ENCODE data around the gene DEPDC5. TPM values are rescaled to one million over a fixed set of nuclear protein-coding genes. Genes with fewer than 3 reads are reported as not detected.

The DEPDC5 gene
- total RNA-seq, 4 donors from 2014 or later, result 11.5 to 20.6 (median 13.8) TPM

DNA sequence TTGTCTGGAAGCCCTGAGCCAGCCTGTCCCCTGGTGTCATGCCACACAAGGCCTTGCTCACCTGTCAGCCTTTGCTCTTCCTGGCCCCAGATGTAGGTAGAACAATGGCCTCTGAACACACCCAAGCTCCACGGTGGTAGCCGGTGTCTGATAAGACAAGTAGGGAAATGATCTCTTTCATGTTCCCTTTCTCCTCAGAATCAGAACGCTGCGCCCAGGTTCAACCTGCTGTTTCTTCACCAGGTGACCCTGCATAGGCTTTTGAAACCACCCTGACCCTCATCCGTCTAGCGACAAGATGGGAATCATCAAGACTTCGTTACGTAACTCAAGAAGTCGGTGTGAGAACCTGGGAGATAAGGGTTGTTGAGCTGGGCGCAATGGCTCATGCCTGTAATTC is 161.8 kb downstream of the DEPDC5 start:
- TF ChIP-seq, protein P1, sequence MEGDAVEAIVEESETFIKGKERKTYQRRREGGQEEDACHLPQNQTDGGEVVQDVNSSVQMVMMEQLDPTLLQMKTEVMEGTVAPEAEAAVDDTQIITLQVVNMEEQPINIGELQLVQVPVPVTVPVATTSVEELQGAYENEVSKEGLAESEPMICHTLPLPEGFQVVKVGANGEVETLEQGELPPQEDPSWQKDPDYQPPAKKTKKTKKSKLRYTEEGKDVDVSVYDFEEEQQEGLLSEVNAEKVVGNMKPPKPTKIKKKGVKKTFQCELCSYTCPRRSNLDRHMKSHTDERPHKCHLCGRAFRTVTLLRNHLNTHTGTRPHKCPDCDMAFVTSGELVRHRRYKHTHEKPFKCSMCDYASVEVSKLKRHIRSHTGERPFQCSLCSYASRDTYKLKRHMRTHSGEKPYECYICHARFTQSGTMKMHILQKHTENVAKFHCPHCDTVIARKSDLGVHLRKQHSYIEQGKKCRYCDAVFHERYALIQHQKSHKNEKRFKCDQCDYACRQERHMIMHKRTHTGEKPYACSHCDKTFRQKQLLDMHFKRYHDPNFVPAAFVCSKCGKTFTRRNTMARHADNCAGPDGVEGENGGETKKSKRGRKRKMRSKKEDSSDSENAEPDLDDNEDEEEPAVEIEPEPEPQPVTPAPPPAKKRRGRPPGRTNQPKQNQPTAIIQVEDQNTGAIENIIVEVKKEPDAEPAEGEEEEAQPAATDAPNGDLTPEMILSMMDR (IDR thresholded peaks at IDR 0.05), result no peak
- ATAC-seq (ENCODE audit: low FRiP score) (no peak), DNase-seq (ENCODE audit: low spot score) (no peak)

DNA sequence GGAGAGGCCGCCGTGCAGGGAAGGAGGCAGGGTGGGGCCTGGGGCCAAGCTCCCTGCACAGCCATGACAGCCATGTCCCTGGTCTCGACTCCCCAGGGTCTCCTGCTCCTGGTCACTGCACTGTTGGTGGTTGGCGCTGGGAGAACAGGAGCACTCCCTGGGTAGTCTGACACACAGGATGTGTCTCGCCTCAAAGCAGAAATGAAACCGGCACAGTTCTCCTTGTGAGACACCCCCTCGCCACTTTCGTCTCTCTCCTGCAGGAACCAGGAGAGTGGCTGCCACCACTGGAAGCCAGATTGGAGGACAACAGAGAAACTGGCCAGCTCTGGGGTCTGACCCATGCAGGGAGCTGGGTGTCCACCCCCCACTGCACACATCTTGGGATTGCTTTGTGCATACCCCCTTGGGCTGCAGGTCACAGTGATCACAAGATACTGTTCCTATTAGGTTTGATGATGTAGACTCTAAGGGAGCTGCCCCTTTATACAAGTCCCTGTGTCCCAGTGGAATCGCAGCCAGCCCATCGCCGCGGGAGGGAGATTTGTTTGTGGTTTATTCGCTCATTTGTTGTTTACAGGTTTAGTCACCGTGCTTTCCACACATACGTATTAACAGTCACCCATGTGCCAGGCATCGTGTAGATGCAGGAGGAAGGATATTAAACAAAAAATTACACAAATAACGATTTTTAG is 163.6 kb downstream of the DEPDC5 start:
- TF ChIP-seq, protein P1 (IDR thresholded peaks at IDR 0.05), result no peak
- DNase-seq (ENCODE audit: low spot score), result no peak
- no peak for ATAC-seq (ENCODE audit: low FRiP score)

DNA sequence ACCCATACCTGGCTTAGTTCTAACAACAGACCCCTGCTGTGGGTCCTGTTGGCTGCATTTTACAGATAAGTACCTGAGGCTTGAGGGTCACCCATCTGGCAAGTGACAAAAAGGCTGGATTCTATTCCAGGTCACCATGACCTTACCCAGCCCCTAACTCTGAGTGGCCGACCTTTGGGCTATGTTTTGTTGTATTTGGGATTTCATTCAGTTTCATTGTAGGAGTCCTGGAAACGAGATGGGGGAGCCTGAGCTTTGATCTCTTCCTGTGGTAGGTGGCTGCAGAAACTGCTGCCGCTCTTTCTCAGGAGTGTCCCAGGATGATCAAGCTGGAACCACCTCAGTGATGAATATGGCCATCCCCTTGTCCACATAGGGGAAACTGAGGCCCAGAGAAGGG is 165.9 kb downstream of the DEPDC5 start:
- ATAC-seq (ENCODE audit: low FRiP score) (no peak), DNase-seq (ENCODE audit: low spot score) (no peak)
- TF ChIP-seq, protein P1 (IDR thresholded peaks at IDR 0.05), result no peak

DNA sequence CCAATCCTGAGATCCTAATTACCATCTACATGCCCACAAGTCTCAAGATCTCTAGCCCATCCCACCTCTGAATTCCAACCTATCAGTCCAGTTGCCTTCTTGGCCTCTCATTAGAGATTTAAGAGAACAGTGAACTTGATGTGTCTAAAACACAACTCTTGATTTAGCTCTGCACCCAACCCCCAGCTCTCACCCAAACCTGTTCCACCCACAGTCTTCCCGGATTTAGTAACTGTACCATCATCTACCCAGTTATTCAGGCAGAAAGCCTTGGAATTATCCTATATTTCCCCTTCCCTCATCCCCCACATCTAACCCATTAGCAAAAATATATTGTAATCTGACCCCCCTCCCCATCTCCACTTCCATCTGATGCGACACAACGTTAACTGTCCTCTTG is 166.5 kb downstream of the DEPDC5 start:
- TF ChIP-seq, protein P1 (IDR thresholded peaks at IDR 0.05), result no peak
- ATAC-seq (ENCODE audit: low FRiP score), result no peak
- no peak for DNase-seq (ENCODE audit: low spot score)

DNA sequence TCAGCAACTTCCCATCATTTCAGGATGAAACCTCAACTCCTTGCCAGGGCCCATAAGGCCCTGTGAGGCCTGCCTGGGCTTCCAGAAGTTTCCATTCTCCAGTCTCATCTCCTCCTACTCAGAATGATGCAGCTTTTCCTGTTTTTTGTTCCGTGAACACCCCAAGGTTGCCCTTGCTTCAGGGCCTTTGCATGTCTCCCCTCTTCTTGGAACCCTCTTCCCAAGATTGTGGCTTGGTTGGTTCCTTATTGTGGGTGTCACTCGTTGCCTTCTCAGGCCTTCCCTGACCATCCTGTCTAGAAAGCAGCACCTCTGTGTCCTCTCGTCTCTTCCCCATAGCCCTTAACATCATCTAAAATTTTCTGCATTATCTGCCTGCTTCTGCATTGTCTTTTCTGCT is 167.3 kb downstream of the DEPDC5 start:
- ATAC-seq (ENCODE audit: low FRiP score) (no peak), DNase-seq (ENCODE audit: low spot score) (no peak)
- TF ChIP-seq, protein P1 (IDR thresholded peaks at IDR 0.05), result no peak

DNA sequence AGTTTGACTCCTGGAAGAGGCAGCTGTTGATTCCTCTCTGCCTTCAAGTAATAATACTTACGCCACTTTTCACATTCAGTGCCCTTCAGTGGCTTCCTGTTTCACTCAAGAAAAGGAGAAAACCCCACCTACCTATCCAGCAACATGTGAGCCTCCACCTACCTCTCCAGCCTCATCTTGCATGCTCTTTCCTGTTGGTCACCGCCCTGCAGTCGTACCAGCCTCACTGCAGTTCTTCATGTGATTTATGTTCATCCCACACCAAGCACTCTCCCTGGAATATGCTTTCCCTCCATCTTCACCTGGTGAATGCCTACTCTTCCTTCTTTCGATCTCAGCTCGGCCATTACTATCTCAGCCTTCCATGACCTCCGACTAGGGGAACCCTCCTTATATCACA is 168.7 kb downstream of the DEPDC5 start:
- ATAC-seq (ENCODE audit: low FRiP score) (no peak), DNase-seq (ENCODE audit: low spot score) (no peak)
- TF ChIP-seq, protein P1 (IDR thresholded peaks at IDR 0.05), result no peak

DNA sequence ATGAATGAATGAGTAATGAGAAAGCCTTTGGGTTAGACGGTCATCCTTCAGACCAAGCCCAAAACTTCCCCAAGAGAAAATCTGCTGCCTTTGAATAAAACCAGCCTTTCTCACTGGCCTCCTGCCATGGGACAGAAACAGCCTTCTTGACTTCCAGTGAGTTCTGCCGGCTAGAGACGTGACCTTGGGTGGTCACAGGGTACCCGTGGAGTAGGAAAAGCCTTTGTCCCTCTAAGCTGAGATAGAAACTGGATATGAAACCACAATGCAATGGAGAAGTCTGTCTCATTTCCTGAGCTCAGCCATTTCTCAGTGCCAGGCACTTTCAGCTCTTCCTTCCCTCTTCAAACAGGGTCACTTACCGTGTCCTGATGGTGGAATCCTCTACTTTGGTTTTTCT is 169.3 kb downstream of the DEPDC5 start:
- ATAC-seq (ENCODE audit: low FRiP score) (no peak), DNase-seq (ENCODE audit: low spot score) (no peak)
- TF ChIP-seq, protein P1 (IDR thresholded peaks at IDR 0.05), result no peak

All from omental fat pad (tissue), 4 donors.